Ascending aorta (tissue), 2 donors: Measurements from ENCODE around the gene BOLL. TPM values are rescaled to one million over a fixed set of nuclear protein-coding genes. Genes with fewer than 3 reads are reported as not detected.
A peak's percentile ranks its signal among the peaks of the same experiment; 100 is the strongest.

Source experiments
- DNase-seq, 2 donors: peaks; one replicate each; pipeline ENCODE4 v3.0.0-alpha.2; 2019; ENCODE audit warnings: low spot score in 2 of 2
- H3K27ac ChIP-seq, 2 donors: fragments of 200-600 bp; sonication (generic); one replicate each; pipeline ENCODE4 v1.5.1; 2016 to 2017; ENCODE audit warnings: mild to moderate bottlenecking in 1 of 2
- H3K27me3 ChIP-seq: fragments of 200-600 bp; sonication (generic); one replicate; pipeline ENCODE4 v1.5.1; 2017
- H3K36me3 ChIP-seq, 2 donors: fragments of 200-600 bp; sonication (generic); one replicate each; pipeline ENCODE4 v1.5.1; 2016
- H3K4me1 ChIP-seq, 2 donors: fragments of 200-600 bp; sonication (generic); one replicate each; pipeline ENCODE4 v1.5.1; 2016 to 2017; ENCODE audit warnings: mild to moderate bottlenecking in 1 of 2
- H3K4me3 ChIP-seq, 2 donors: fragments of 200-600 bp; sonication (generic); one replicate each; pipeline ENCODE4 v1.5.1; 2016 to 2017; ENCODE audit warnings: mild to moderate bottlenecking in 1 of 2
- H3K9me3 ChIP-seq, 2 donors: fragments of 200-600 bp; sonication (generic); one replicate each; pipeline ENCODE4 v1.5.1; 2016
- intact Hi-C: fragments of 100-400 bp; cut with DNase I; formaldehyde crosslinking; loops from one replicate; pipeline ENCODE4 v1.15.1; 2023
- total RNA-seq: library from RNA; depleted of rRNA; stranded (reverse); fragments of >200 nt; gene quantifications from one replicate; pipeline ENCODE4 v1.1.0, GENCODE V29; 2016
- TF ChIP-seq, protein P1 (sequence below), 3 experiments: fragments of 200-600 bp in 2 of 3; fragments of 450-650 bp in 1 of 3; sonication (generic) in 2 of 3; IDR thresholded peaks; one replicate each; pipeline ENCODE4 v1.5.1; 2016 to 2019; ENCODE audit warnings: antibody characterized with exemption in 3 of 3, mild to moderate bottlenecking in 1 of 3, moderate library complexity in 1 of 3

BOLL gene
- total RNA-seq, 1 donor from 2014 or later, result not detected

DNA sequence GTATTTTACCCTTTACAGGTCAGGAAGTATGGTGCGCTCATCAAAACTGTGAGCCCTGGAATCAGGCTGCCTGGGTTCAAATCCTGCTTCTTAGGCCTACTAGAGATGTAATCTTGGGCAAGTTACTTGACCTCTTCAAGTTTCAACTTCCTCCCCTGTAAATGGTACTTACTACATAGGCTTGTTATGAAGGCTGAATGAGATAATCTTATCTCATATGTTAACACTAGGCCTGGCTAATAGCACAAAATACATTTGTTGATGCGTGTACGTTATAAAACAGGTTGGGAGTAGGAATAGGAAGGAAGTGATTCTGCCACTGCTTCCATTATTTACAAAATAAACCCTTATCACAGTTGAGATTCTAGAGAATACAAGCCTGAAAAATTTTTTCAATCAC, 108.1 kb downstream of the BOLL start:
- Histone ChIP-seq H3K27me3 (no peaks in the 10 kb centered on the region), H3K27ac (peak overlapping the region in 1 of 2 donors; percentile 68), H3K4me1 (peaks cover 0 to 10% of the 10 kb centered on the region in 2 donors), H3K36me3 (no peaks in the 10 kb centered on the region), H3K9me3 (no peaks in the 10 kb centered on the region), H3K4me3 (peak overlapping the region in 1 of 2 donors; percentile 65)
- intact Hi-C loops, result loop anchor here (2.0 to 10.0 kb wide), 3 partner anchors 28 to 752 kb away; partner anchors contain the start of genes COQ10B, MARS2 and PGAP1
- TF ChIP-seq, protein P1, sequence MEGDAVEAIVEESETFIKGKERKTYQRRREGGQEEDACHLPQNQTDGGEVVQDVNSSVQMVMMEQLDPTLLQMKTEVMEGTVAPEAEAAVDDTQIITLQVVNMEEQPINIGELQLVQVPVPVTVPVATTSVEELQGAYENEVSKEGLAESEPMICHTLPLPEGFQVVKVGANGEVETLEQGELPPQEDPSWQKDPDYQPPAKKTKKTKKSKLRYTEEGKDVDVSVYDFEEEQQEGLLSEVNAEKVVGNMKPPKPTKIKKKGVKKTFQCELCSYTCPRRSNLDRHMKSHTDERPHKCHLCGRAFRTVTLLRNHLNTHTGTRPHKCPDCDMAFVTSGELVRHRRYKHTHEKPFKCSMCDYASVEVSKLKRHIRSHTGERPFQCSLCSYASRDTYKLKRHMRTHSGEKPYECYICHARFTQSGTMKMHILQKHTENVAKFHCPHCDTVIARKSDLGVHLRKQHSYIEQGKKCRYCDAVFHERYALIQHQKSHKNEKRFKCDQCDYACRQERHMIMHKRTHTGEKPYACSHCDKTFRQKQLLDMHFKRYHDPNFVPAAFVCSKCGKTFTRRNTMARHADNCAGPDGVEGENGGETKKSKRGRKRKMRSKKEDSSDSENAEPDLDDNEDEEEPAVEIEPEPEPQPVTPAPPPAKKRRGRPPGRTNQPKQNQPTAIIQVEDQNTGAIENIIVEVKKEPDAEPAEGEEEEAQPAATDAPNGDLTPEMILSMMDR (IDR thresholded peaks at IDR 0.05), result no peak
- no peak for DNase-seq

Other genes with a start within 250 kb of the BOLL start
- gene RFTN2, start 109.7 kb downstream of the BOLL start, total RNA-seq, result 4.8 TPM
- 6.5 TPM for gene MARS2, start 80.0 kb downstream of the BOLL start, total RNA-seq
- 14.3 TPM for gene PLCL1, start 19.3 kb upstream of the BOLL start, total RNA-seq